WTC11 (cell line): ENCODE results near the gene INHBC. TPM values are rescaled to one million over a fixed set of nuclear protein-coding genes. Genes with fewer than 3 reads are reported as not detected.
"Not testable (repeated sequence)": the region's sequence is repeated elsewhere in the genome, so short reads cannot be mapped to it uniquely, and the experiment has no call there.

Experiments
- ATAC-seq: fragments of 200-7000 bp; cut with Tn5 transposase; 2 replicates; pipeline ENCODE4 v1.10.0; 2021; ENCODE audit warnings: mild to moderate bottlenecking, moderate library complexity
- CTCF ChIA-PET: fragments of 300-600 bp; sonication (Branson Sonifier 250); formaldehyde crosslinking; loops from one replicate; lab custom pipeline; 2021; ENCODE audit warnings: antibody characterized with exemption; lab: Charles Lee
- POLR2A ChIA-PET: fragments of 350-600 bp; sonication (Branson Sonifier 250); formaldehyde crosslinking; loops from one replicate; lab custom pipeline; 2021; ENCODE audit warnings: antibody characterized with exemption; lab: Charles Lee
- DNase-seq: peaks from one replicate; pipeline ENCODE4 v3.0.0; 2021; ENCODE audit warnings: low spot score
- H3K27ac Mint-ChIP-seq: 2 replicates; pipeline ENCODE4 v1.8.0; 2021; ENCODE audit warnings: mixed read lengths
- H3K27me3 Mint-ChIP-seq: 2 replicates; pipeline ENCODE4 v1.8.0; 2021; ENCODE audit warnings: low read depth, mild to moderate bottlenecking, moderate library complexity, mixed read lengths
- H3K36me3 Mint-ChIP-seq: 2 replicates; pipeline ENCODE4 v1.8.0; 2021; ENCODE audit warnings: mixed read lengths
- H3K4me1 Mint-ChIP-seq: 2 replicates; pipeline ENCODE4 v1.8.0; 2022; ENCODE audit warnings: mixed read lengths
- H3K4me3 Mint-ChIP-seq: 2 replicates; pipeline ENCODE4 v1.8.0; 2021; ENCODE audit warnings: mild to moderate bottlenecking, moderate library complexity, mixed read lengths
- H3K9me3 Mint-ChIP-seq: 2 replicates; pipeline ENCODE4 v1.8.0; 2021; ENCODE audit warnings: mixed read lengths
- AR ChIP-seq: fragments of 250-450 bp; sonication (Bioruptor Pico); IDR thresholded peaks from 2 replicates; pipeline ENCODE4 v1.9.0; 2021; ENCODE audit warnings: mild to moderate bottlenecking
- ATF1 ChIP-seq: sonication (generic); formaldehyde crosslinking; IDR thresholded peaks from 2 replicates; pipeline ENCODE4 v1.8.1; 2023; ENCODE audit warnings: mild to moderate bottlenecking, moderate library complexity, missing genetic modification reagents
- ATF3 ChIP-seq: sonication (generic); formaldehyde crosslinking; conservative IDR thresholded peaks from 2 replicates; pipeline ENCODE4 v1.8.1; 2022; ENCODE audit warnings: mild to moderate bottlenecking, missing genetic modification reagents
- CREB1 ChIP-seq: sonication (generic); formaldehyde crosslinking; IDR thresholded peaks from 2 replicates; pipeline ENCODE4 v1.8.0; 2023; ENCODE audit warnings: mild to moderate bottlenecking, missing genetic modification reagents
- FOXJ3 ChIP-seq: sonication (generic); formaldehyde crosslinking; IDR thresholded peaks from 2 replicates; pipeline ENCODE4 v1.9.0; 2021; ENCODE audit warnings: missing genetic modification reagents, mild to moderate bottlenecking, borderline replicate concordance
- FOXK1 ChIP-seq: sonication (generic); formaldehyde crosslinking; IDR thresholded peaks from 2 replicates; pipeline ENCODE4 v1.8.0; 2022; ENCODE audit warnings: mild to moderate bottlenecking, moderate library complexity, missing genetic modification reagents
- HMGA2 ChIP-seq: fragments of 250-450 bp; sonication (Bioruptor Pico); IDR thresholded peaks from 2 replicates; pipeline ENCODE4 v1.4.0; 2021; ENCODE audit warnings: mild to moderate bottlenecking, moderate library complexity
- JAZF1 ChIP-seq: fragments of 250-450 bp; sonication (Bioruptor Pico); IDR thresholded peaks from 2 replicates; pipeline ENCODE4 v1.9.0; 2021; ENCODE audit warnings: moderate library complexity, mild to moderate bottlenecking, inconsistent platforms
- JUN ChIP-seq: sonication (generic); formaldehyde crosslinking; IDR thresholded peaks from 2 replicates; pipeline ENCODE4 v1.8.0; 2023; ENCODE audit warnings: mild to moderate bottlenecking, missing genetic modification reagents
- KAT7 ChIP-seq: sonication (generic); formaldehyde crosslinking; IDR thresholded peaks from 2 replicates; pipeline ENCODE4 v1.8.1; 2023; ENCODE audit warnings: missing genetic modification reagents, mild to moderate bottlenecking, borderline replicate concordance
- MAX ChIP-seq: sonication (generic); formaldehyde crosslinking; IDR thresholded peaks from 2 replicates; pipeline ENCODE4 v1.8.0; 2022; ENCODE audit warnings: mild to moderate bottlenecking, missing genetic modification reagents
- MYBL2 ChIP-seq: sonication (generic); formaldehyde crosslinking; IDR thresholded peaks from 2 replicates; pipeline ENCODE4 v1.8.1; 2023; ENCODE audit warnings: mild to moderate bottlenecking, moderate library complexity, missing genetic modification reagents
- NR1H2 ChIP-seq: sonication (generic); formaldehyde crosslinking; IDR thresholded peaks from 2 replicates; pipeline ENCODE4 v1.9.0; 2021; ENCODE audit warnings: mild to moderate bottlenecking, moderate library complexity, missing genetic modification reagents
- NR3C1 ChIP-seq: sonication (generic); formaldehyde crosslinking; conservative IDR thresholded peaks from 2 replicates; pipeline ENCODE4 v1.8.1; 2023; ENCODE audit warnings: low read depth, mild to moderate bottlenecking, missing genetic modification reagents
- OVOL2 ChIP-seq: fragments of 250-450 bp; sonication (Bioruptor Pico); IDR thresholded peaks from 2 replicates; pipeline ENCODE4 v1.9.0; 2021; ENCODE audit warnings: mild to moderate bottlenecking, borderline replicate concordance
- RELA ChIP-seq: sonication (generic); formaldehyde crosslinking; IDR thresholded peaks from 2 replicates; pipeline ENCODE4 v1.8.1; 2022; ENCODE audit warnings: missing genetic modification reagents, mild to moderate bottlenecking, borderline replicate concordance
- ZNF263 ChIP-seq: sonication (generic); formaldehyde crosslinking; IDR thresholded peaks from 2 replicates; pipeline ENCODE4 v1.8.1; 2022; ENCODE audit warnings: low read depth, mild to moderate bottlenecking, moderate library complexity, missing genetic modification reagents
- total RNA-seq: library from RNA; stranded (reverse); gene quantifications from 3 replicates; pipeline ENCODE4 v1.2.3, GENCODE V29; 2021
- TF ChIP-seq, protein P1 (sequence below): sonication (generic); formaldehyde crosslinking; IDR thresholded peaks from 2 replicates; pipeline ENCODE4 v1.8.1; 2023; ENCODE audit warnings: mild to moderate bottlenecking, missing genetic modification reagents
- TF ChIP-seq, protein P2 (sequence below): sonication (generic); formaldehyde crosslinking; IDR thresholded peaks from 2 replicates; pipeline ENCODE4 v1.8.1; 2023; ENCODE audit warnings: mild to moderate bottlenecking, missing genetic modification reagents, moderate library complexity

Gene INHBC
- total RNA-seq, 1 experiment from 2014 or later = 0.20 TPM

GRCh38 chr12:57419495-57419894, 15.1 kb upstream of the INHBC start:
- H3K27me3 Mint-ChIP-seq = no peaks in the 10 kb centered on the region
- ChIA-PET POLR2A (interaction anchor here (1.1 kb wide), 1 partner anchor 36 kb away, joined by 6 read pairs; the partner anchor contains the start of gene INHBE), CTCF (interaction anchor here (0.6 to 3.1 kb wide), 2 partner anchors 33 to 56 kb away, joined by 4 to 13 read pairs; no protein-coding TSS in a partner anchor)
- H3K36me3 Mint-ChIP-seq = peaks cover 8% of the 10 kb centered on the region
- ATAC-seq (no peak), DNase-seq (no peak)
- no peak for TF ChIP-seq NR3C1 (CRISPR knock-in tag)
- TF ChIP-seq NR1H2 (CRISPR knock-in tag) = no peak
- TF ChIP-seq ATF1 (CRISPR knock-in tag) = no peak
- TF ChIP-seq FOXK1 (CRISPR knock-in tag) = no peak
- H3K9me3 Mint-ChIP-seq = no peaks in the 10 kb centered on the region
- H3K4me1 Mint-ChIP-seq = peaks cover 12% of the 10 kb centered on the region
- no peak overlapping the region for H3K4me3 Mint-ChIP-seq
- H3K27ac Mint-ChIP-seq = peak overlapping the region; percentile 24; the same call in 1 of the 2 replicates

DNA sequence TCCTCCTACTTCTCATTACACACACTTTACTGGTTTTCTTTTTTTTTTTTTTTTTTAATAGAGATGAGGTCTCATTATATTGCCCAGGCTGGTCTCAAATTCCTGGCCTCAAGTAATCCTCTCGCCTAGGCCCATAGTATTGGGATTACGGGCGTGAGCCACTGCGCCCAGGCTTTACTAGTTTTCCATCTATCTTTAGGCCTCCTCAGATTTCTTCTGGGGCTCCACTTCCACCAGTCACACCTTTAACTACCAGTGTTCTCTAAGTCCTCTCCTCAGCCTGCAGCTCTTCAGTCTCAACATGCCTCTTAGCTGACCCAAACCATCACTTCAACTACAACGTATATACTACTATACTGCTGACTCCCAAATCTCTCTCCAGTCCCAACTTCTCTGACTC, 14.1 kb upstream of the INHBC start:
- no peak for ATAC-seq
- H3K4me1 Mint-ChIP-seq = peaks cover 6% of the 10 kb centered on the region
- no peak overlapping the region for H3K27ac Mint-ChIP-seq
- ChIA-PET POLR2A (interaction anchor here (0.5 to 0.7 kb wide), 3 partner anchors 160 to 1061 kb away, joined by 3 read pairs; partner anchors contain the start of gene STAT2), CTCF (interaction anchor here (1.5 kb wide), 2 partner anchors 38 to 113 kb away, joined by 4 to 5 read pairs; no protein-coding TSS in a partner anchor)
- H3K4me3 Mint-ChIP-seq = no peak overlapping the region
- peaks cover 10% of the 10 kb centered on the region for H3K36me3 Mint-ChIP-seq
- H3K27me3 Mint-ChIP-seq = no peaks in the 10 kb centered on the region
- no peak for DNase-seq
- TF ChIP-seq ATF3 (CRISPR knock-in tag) = no peak
- TF ChIP-seq JAZF1 (CRISPR knock-in tag) = no peak
- no peak for TF ChIP-seq KAT7 (CRISPR knock-in tag)
- TF ChIP-seq OVOL2 (CRISPR knock-in tag) = no peak
- TF ChIP-seq FOXK1 (CRISPR knock-in tag) = no peak
- TF ChIP-seq, protein P1, sequence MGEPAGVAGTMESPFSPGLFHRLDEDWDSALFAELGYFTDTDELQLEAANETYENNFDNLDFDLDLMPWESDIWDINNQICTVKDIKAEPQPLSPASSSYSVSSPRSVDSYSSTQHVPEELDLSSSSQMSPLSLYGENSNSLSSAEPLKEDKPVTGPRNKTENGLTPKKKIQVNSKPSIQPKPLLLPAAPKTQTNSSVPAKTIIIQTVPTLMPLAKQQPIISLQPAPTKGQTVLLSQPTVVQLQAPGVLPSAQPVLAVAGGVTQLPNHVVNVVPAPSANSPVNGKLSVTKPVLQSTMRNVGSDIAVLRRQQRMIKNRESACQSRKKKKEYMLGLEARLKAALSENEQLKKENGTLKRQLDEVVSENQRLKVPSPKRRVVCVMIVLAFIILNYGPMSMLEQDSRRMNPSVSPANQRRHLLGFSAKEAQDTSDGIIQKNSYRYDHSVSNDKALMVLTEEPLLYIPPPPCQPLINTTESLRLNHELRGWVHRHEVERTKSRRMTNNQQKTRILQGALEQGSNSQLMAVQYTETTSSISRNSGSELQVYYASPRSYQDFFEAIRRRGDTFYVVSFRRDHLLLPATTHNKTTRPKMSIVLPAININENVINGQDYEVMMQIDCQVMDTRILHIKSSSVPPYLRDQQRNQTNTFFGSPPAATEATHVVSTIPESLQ (CRISPR knock-in tag) = no peak
- TF ChIP-seq RELA (CRISPR knock-in tag) = no peak
- TF ChIP-seq MAX (CRISPR knock-in tag) = no peak
- TF ChIP-seq MYBL2 = no peak
- TF ChIP-seq FOXJ3 (CRISPR knock-in tag) = no peak
- TF ChIP-seq HMGA2 (CRISPR knock-in tag) = no peak
- TF ChIP-seq AR (CRISPR knock-in tag) = no peak
- no peak for TF ChIP-seq ZNF263
- no peak for TF ChIP-seq CREB1
- TF ChIP-seq, protein P2, sequence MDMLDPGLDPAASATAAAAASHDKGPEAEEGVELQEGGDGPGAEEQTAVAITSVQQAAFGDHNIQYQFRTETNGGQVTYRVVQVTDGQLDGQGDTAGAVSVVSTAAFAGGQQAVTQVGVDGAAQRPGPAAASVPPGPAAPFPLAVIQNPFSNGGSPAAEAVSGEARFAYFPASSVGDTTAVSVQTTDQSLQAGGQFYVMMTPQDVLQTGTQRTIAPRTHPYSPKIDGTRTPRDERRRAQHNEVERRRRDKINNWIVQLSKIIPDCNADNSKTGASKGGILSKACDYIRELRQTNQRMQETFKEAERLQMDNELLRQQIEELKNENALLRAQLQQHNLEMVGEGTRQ (CRISPR knock-in tag) = no peak
- TF ChIP-seq JUN = no peak
- H3K9me3 Mint-ChIP-seq = no peaks in the 10 kb centered on the region

- Mint-ChIP-seq H3K27ac (0 out of 2 replicates have a peak overlapping the region, but pooled peaks have one; percentile 17), H3K4me1 (peaks cover 25% of the 10 kb centered on the region)
- H3K4me3 Mint-ChIP-seq, H3K36me3 Mint-ChIP-seq, DNase-seq, H3K9me3 Mint-ChIP-seq, POLR2A ChIA-PET, H3K27me3 Mint-ChIP-seq, ATAC-seq: not testable (repeated sequence)
- CTCF ChIA-PET = interaction anchor here (0.6 to 1.9 kb wide), 4 partner anchors 16 to 166 kb away, joined by 3 to 9 read pairs (median 4); no protein-coding TSS in a partner anchor
Observed at GRCh38 chr12:57426948-57427347, 7.6 kb upstream of the INHBC start.
